Measurements from ENCODE around the gene PLK1.

- no peak for TF ChIP-seq GLIS3 (CRISPR knock-in tag; IDR thresholded peaks at IDR 0.05)
- TF ChIP-seq ZFP30 (CRISPR knock-in tag; IDR thresholded peaks at IDR 0.05): no peak
- TF ChIP-seq ZFP3 (CRISPR knock-in tag; IDR thresholded peaks at IDR 0.05): no peak
- no peak for TF ChIP-seq TSHZ2 (CRISPR knock-in tag; IDR thresholded peaks at IDR 0.05)
- TF ChIP-seq PATZ1 (CRISPR knock-in tag; IDR thresholded peaks at IDR 0.05; ENCODE audit: borderline replicate concordance): no peak
- TF ChIP-seq RARB (CRISPR knock-in tag; IDR thresholded peaks at IDR 0.05): no peak
- TF ChIP-seq TCF4 (CRISPR knock-in tag; IDR thresholded peaks at IDR 0.05; ENCODE audit: borderline replicate concordance): no peak
- no peak for TF ChIP-seq CREB5 (CRISPR knock-in tag; IDR thresholded peaks at IDR 0.05; ENCODE audit: low read depth)
- TF ChIP-seq ZNF8 (CRISPR knock-in tag; IDR thresholded peaks at IDR 0.05): no peak
- TF ChIP-seq ARNTL (CRISPR knock-in tag; IDR thresholded peaks at IDR 0.05; ENCODE audit: borderline replicate concordance, low read depth): no peak
- TF ChIP-seq PPARA (CRISPR knock-in tag; IDR thresholded peaks at IDR 0.05; ENCODE audit: borderline replicate concordance): no peak
- TF ChIP-seq ZC3H10 (CRISPR knock-in tag; IDR thresholded peaks at IDR 0.05): no peak
- no peak for TF ChIP-seq ESRRG (CRISPR knock-in tag; IDR thresholded peaks at IDR 0.05)
- no peak for TF ChIP-seq BACH2 (CRISPR knock-in tag; IDR thresholded peaks at IDR 0.05; ENCODE audit: borderline replicate concordance)
Measured at GRCh38 chr16:23700093-23700492, 21.4 kb downstream of the PLK1 start.
